ENCODE results near the gene LINGO4. TPM values are rescaled to one million over a fixed set of nuclear protein-coding genes. Genes with fewer than 3 reads are reported as not detected.
"Not testable (repeated sequence)": the region's sequence is repeated elsewhere in the genome, so short reads cannot be mapped to it uniquely, and the experiment has no call there.

The LINGO4 gene
- total RNA-seq, 2 donors from 2014 or later = not detected

DNA sequence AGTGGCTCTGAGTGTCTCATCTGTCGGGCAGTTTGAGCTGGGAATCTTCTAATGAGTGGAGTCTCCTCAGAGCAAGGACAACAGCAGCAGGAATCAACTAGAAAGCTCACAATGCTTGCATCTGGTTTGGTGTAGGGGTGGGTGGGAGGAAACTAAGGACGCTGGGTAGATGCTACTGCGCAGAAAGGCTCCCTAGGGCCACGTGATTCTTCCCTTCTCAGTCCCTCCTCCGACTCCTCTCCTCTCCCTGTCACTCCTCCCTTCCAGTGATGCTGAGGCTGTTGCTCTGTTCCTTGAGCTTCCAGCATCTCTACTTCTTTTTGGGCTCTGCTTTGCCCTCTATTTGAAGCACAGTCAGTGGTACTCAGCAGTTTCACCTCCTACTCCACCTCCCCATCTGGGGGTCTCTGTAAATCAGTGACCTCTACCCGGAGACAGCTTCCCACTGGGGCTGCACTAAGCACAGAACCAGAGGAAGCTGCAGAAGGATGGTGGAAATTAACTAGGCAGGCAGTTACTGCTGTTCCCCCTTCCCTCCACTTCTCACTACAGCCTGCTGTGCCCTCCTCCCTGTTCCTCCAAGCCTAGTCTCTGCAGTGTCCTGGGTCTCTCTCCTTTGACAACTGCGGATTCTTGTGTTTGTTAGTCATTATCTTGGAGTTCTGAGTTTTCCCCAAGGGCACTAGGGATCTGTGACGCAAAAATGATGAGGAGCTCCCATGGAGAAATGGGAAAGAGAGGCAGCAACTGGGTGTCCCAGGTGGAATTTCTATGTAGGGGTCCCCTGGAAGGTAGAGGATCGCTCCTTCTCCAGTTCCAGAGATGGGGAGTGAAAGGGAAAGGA lies 5.8 kb downstream of the LINGO4 start:
- intact Hi-C loops (cut with DNase I) = no loop called here
- DNase-seq (ENCODE audit: low spot score) = no peak

- intact Hi-C loops (cut with DNase I) = no loop called here
- DNase-seq (ENCODE audit: low spot score) = no peak
Measured at GRCh38 chr1:151798571-151798970, 6.6 kb downstream of the LINGO4 start.

- peak; percentile 82 for DNase-seq (ENCODE audit: low spot score)
- intact Hi-C loops (cut with DNase I) = no loop called here
Measured at GRCh38 chr1:151790940-151791651, 14.1 kb downstream of the LINGO4 start.

DNA sequence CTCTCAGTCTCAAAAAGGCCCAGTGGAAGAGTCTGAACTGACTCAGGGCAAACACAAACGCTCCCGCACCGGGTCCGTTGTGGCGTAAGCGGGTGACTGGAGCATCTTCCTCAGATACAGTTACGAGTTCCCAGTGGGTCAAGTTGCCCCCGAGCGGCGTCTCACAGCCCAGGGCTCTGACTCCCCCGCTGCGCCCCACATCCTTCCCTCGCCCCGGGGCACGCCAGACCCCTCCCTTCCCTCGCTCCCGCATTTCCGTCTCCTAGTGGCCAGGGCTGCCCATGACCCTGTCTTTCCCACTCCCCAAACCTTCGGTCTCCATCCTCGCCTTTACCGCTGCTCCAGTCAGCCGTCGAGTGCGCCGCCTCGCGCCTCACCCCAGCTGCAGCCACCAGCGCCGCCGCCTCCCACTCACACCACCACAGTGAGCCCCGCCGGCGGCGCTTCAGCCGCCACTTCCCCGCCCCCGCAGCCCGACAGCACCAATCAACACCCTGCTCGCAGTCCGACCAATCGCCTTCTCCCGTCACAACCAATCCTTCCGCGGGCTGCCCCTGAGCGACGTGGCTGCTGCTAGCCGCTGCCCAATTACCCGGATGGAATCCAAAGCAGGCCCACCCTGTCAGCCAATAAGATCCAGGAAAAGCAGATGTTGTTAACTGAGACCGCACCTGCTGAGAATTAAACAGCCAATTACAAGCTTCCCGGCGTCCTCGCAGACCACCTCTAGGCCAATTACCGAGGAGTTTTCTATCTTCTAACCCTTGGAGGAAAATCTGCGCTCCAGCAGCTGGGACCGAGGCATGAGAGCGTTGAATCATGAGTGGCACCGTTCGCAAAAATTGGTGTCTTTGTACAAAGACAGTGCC lies 14.9 kb downstream of the LINGO4 start, which contains the start of gene TDRKH:
TSS of gene TDRKH (minus strand) at position 430 of the 869 bp plus-strand sequence. CDS start 7,478 bp downstream, outside the sequence.
- DNase-seq (ENCODE audit: low spot score) = peak; percentile 99
- intact Hi-C loops (cut with DNase I) = no loop called here

DNA sequence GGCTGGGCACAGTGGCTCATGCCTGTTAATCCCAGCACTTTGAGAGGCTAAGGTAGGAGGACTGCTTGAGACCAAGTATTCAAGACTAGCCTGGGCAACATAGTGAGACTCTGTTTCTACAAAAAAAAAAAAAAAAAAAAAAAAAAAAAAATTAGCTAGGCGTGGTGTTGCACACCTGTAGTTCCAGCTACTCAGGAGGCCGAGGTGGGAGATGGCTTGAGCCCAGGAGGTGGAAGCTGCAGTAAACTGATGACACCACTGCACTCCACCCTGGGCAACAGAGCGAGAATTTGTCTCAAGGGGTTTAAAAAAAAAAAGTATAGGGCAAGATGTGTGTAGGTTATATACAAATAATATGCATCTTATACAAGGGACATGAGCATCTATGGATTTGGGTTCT lies 17.5 kb downstream of the LINGO4 start:
- no peak for DNase-seq (ENCODE audit: low spot score)
- intact Hi-C loops (cut with DNase I) = no loop called here

- DNase-seq (ENCODE audit: low spot score) = no peak
- intact Hi-C loops (cut with DNase I) = no loop called here
Measured at GRCh38 chr1:151783796-151784195, 21.4 kb downstream of the LINGO4 start.

DNA sequence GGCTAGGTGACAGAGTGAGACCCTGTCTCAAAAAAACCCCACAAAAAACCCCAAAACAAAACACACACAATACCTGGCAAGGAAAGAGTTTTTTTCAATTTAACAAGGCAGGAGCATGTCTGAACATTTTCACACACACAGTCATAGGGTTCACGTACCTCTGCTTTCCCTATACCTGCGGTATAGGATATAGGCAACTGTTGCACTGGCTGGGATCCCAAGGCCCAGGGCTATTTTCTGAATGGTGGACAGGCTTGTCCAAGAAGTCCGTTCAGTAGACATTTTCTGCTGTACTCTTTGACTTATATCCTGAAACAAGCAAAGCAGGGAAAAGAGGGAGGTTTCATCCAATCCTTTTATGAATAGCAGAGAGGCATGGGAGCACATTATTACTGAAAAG lies 22.5 kb downstream of the LINGO4 start:
- no peak for DNase-seq (ENCODE audit: low spot score)
- intact Hi-C loops (cut with DNase I) = no loop called here

- DNase-seq (ENCODE audit: low spot score); intact Hi-C loops (cut with DNase I): not testable (repeated sequence)
Measured at GRCh38 chr1:151782026-151782425, 23.2 kb downstream of the LINGO4 start.

DNA sequence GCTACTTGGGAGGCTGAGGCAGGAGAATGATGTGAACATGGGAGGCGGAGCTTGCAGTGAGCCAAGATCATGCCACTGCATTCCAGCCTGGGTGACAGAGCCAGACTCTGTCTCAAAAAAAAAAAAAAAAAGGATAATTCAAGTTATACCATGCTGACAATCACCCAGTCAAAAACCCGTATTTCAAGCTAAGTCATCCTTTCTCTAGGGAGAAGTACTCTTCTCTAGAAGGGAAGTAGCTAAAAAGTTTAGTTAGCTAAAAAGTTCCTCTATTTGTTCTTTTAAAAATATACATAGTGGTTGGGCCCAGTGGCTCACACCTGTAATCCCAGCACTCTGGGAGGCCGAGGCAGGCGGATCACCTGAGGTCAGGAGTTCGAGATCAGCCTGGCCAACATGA lies 24.5 kb downstream of the LINGO4 start:
- not testable (repeated sequence) for DNase-seq (ENCODE audit: low spot score)
- intact Hi-C loops (cut with DNase I) = loop anchor here in 1 of 2 donors (1.0 kb wide), 1 partner anchor 9 kb away; no protein-coding TSS in a partner anchor

DNA sequence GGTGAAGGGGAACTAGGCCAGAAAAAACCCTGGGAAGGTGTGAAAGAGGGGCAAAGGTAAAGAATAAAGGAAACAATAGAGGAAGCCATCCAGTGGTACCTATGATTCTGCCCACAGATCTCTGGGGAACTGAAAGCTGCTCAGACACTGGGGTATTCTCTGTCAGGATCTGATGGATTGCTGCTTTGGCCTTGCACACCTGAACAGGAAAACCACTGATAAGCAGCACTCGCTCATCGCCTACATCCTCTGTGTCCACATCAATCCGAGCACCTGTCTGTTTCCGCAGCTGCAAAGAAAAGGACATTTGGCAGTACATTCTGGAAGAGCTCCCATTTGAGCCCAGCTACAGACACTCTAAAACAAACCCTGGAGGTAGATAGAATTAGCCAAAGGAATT lies 25.4 kb downstream of the LINGO4 start:
- intact Hi-C loops (cut with DNase I) = loop anchor here in 1 of 2 donors (1.0 kb wide), 1 partner anchor 9 kb away; no protein-coding TSS in a partner anchor
- DNase-seq (ENCODE audit: low spot score) = no peak

- intact Hi-C loops (cut with DNase I) = no loop called here
- DNase-seq (ENCODE audit: low spot score) = no peak
Measured at GRCh38 chr1:151777317-151777716, 27.9 kb downstream of the LINGO4 start.

- DNase-seq (ENCODE audit: low spot score) = no peak
- intact Hi-C loops (cut with DNase I) = no loop called here
Measured at GRCh38 chr1:151776665-151777062, 28.6 kb downstream of the LINGO4 start.

DNA sequence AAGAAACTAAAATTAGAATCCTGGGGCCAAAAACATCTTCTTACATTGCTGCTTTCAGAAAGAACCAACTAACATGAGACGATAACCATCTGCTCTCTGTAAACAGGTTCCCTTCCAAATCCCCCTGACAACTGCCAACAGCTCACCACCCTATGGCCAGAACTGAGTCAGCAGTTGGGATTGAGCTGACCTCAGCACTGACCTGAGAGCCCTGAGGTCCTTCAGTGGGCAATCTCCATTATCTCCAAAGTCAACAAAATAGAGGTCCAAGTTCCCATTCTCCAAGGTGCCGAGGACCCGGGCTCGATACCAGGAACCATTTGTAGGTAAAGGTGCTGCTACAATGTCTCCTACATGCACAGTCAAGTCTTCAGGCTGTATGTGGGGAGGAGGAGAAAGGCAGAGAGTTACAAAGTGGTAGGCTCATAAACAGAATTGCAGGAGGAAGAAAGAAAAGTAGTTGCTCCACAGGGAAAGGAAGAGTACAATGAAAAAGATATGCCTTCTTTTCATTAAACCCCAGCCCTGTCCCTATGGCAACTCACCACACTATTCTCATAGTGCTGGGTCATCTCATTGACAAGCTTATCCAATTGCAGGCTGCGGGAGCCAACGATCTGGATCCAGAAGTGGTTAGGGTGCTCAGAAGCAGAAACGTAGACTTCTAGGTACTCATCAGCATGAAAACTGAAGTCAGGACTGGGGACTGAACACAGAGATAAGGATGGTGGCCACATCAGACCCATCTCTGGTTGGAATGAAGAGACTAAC lies 29.1 kb downstream of the LINGO4 start:
- intact Hi-C loops (cut with DNase I) = no loop called here

DNA sequence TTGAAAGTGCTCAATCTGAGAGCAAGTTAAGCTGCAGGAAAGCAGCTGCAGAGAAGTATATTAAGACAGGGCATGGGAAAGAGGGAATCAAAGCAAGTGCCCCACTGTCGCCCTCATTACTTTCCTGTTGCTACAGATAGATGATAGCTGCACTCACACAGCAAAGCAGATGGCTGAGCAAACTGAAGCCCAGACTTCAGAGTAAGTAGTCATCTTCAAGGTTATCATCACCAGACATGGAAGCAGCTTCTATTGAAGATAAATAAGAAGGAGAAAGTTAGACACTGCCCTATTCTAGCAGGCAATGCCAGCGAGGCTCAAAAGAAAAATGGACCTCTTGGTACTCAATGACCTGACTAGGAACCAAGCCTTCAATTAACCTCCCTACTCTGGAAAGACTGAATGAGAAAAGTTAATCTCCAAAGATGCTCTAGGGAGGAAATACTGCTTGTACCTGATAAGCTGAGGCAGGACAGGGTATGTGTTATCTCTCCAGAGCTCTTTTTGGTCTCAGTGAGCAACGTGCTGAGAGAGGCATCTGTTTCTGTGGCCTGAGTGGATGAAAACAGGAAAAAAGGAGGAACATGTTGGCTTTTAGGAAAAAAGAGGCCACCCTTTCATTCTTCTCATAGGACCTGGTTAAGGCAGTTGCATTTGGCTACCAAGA lies 30.8 kb downstream of the LINGO4 start:
- DNase-seq (ENCODE audit: low spot score) = no peak
- intact Hi-C loops (cut with DNase I) = no loop called here

More for the DNA sequence above, 29.1 kb downstream of the LINGO4 start:
- no peak for DNase-seq (ENCODE audit: low spot score)

GRCh38 chr1:151773702-151774101 lies 31.5 kb downstream of the LINGO4 start:
- DNase-seq (ENCODE audit: low spot score) = no peak
- intact Hi-C loops (cut with DNase I) = no loop called here

DNA sequence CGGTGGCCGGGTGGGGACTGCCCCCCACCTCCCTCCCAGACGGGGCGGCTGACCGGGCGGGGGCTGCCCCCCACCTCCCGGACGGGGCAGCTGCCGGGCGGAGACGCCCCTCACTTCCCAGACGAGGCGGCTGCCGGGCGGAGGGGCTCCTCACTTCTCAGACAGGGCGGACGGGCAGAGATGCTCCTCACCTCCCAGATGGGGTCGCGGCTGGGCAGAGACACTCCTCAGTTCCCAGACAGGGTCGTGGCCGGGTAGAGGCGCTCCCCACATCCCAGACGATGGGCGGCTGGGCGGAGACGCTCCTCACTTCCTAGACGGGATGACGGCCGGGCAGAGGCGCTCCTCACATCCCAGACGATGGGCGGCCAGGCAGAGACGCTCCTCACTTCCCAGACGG lies 35.9 kb downstream of the LINGO4 start:
- intact Hi-C loops (cut with DNase I) = not testable (repeated sequence)

DNA sequence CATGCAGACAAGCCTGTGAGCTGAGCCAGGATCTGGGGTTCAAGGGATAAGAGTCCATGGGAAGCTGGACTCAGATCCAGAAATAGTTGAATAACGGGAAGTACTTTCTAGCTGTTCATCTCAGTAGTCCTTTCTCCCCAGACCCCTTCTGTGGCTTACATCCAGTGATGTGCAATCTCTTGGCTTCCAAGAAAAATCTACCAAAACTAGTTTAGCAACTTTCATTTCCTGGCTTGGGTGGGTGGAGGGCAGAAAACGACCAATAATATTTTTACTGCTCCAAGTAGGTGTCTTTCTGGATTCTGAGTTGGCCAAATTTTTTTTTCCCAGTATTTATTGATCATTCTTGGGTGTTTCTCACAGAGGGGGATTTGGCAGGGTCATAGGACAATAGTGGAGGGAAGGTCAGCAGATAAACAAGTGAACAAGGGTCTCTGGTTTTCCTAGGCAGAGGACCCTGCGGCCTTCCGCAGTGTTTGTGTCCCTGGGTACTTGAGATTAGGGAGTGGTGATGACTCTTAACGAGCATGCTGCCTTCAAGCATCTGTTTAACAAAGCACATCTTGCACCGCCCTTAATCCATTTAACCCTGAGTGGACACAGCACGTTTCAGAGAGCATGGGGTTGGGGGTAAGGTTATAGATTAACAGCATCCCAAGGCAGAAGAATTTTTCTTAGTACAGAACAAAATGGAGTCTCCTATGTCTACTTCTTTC lies 36.7 kb downstream of the LINGO4 start:
- DNase-seq (ENCODE audit: low spot score); intact Hi-C loops (cut with DNase I): not testable (repeated sequence)

More for the DNA sequence above, 35.9 kb downstream of the LINGO4 start:
- DNase-seq (ENCODE audit: low spot score) = not testable (repeated sequence)

Data from posterior vena cava (tissue), 2 donors.